Tibial nerve (tissue), 4 donors: ENCODE results near the gene KLF13.

ENCODE experiments used
- EP300 ChIP-seq, 2 donors: sonication (generic); formaldehyde crosslinking; IDR thresholded peaks; one replicate each; pipeline ENCODE4 v1.6.1; 2017; ENCODE audit warnings: antibody characterized with exemption in 2 of 2, mild to moderate bottlenecking in 1 of 2
- POLR2A ChIP-seq, 2 donors: fragments of 450-650 bp; IDR thresholded peaks; one replicate each; pipeline ENCODE4 v1.6.1; 2017; ENCODE audit warnings: antibody characterized with exemption in 2 of 2, mild to moderate bottlenecking in 2 of 2, moderate library complexity in 2 of 2
- TF ChIP-seq, protein P1 (sequence below), 5 experiments: fragments of 200-600 bp in 3 of 5; fragments of 450-650 bp in 2 of 5; sonication (generic) in 3 of 5; IDR thresholded peaks; one replicate each; pipeline ENCODE4 v1.5.1; 2016 to 2019; ENCODE audit warnings: antibody characterized with exemption in 5 of 5, mild to moderate bottlenecking in 3 of 5, moderate library complexity in 2 of 5

DNA sequence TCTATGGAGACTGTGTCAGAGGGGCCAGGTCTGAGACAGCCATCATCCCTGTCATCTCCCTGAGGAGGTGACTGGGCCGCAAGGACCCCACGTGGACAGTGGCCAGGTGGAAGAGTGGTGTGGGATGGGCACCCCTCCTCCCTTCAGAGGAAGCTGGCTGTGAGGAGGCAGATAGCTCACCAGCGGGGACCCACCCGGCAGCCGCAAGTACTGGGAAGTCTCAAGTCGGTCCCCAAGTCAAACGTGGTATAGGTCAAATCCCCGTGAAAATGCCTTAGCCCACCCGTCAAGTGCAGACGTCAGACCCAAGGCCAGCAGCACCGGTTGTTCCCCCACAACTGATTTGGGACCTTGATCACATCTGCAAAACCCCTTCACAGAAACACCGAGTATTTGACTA is 12.3 kb upstream of the KLF13 start:
- TF ChIP-seq POLR2A (IDR thresholded peaks at IDR 0.05) (no peak), EP300 (IDR thresholded peaks at IDR 0.05) (no peak)
- TF ChIP-seq, protein P1, sequence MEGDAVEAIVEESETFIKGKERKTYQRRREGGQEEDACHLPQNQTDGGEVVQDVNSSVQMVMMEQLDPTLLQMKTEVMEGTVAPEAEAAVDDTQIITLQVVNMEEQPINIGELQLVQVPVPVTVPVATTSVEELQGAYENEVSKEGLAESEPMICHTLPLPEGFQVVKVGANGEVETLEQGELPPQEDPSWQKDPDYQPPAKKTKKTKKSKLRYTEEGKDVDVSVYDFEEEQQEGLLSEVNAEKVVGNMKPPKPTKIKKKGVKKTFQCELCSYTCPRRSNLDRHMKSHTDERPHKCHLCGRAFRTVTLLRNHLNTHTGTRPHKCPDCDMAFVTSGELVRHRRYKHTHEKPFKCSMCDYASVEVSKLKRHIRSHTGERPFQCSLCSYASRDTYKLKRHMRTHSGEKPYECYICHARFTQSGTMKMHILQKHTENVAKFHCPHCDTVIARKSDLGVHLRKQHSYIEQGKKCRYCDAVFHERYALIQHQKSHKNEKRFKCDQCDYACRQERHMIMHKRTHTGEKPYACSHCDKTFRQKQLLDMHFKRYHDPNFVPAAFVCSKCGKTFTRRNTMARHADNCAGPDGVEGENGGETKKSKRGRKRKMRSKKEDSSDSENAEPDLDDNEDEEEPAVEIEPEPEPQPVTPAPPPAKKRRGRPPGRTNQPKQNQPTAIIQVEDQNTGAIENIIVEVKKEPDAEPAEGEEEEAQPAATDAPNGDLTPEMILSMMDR (IDR thresholded peaks at IDR 0.05), result no peak
